HPDE6-E6E7 (cell line): ENCODE results near the gene CCDC15.
A peak's percentile ranks its signal among the peaks of the same experiment; 100 is the strongest.
"Not testable (repeated sequence)": the region's sequence is repeated elsewhere in the genome, so short reads cannot be mapped to it uniquely, and the experiment has no call there.

ENCODE experiments used
- DNase-seq: peaks from one replicate; pipeline ENCODE4 v3.0.0; 2011; ENCODE audit warnings: missing footprints; ENCODE audit errors: extremely low spot score

Gene CCDC15

GRCh38 chr11:124988063-124988462, 34.1 kb downstream of the CCDC15 start:
- no peak for DNase-seq

- DNase-seq = no peak
Observed at GRCh38 chr11:125001079-125001778, 47.2 kb downstream of the CCDC15 start.

GRCh38 chr11:125001849-125002248, 47.8 kb downstream of the CCDC15 start:
- DNase-seq = no peak

- no peak for DNase-seq
Observed at GRCh38 chr11:125005491-125005890, 51.5 kb downstream of the CCDC15 start.

- DNase-seq = no peak
Observed at GRCh38 chr11:125016413-125016812, 62.4 kb downstream of the CCDC15 start.

GRCh38 chr11:125020342-125020741, 66.3 kb downstream of the CCDC15 start:
- no peak for DNase-seq

GRCh38 chr11:125022551-125022950, 68.5 kb downstream of the CCDC15 start:
- DNase-seq = no peak

GRCh38 chr11:125025968-125026367, 72.0 kb downstream of the CCDC15 start:
- no peak for DNase-seq

- DNase-seq = not testable (repeated sequence)
Observed at GRCh38 chr11:125029431-125029830, 75.4 kb downstream of the CCDC15 start.

- DNase-seq = no peak
Observed at GRCh38 chr11:125036933-125037332, 82.9 kb downstream of the CCDC15 start.

GRCh38 chr11:125049164-125049792, 95.3 kb downstream of the CCDC15 start:
- DNase-seq = no peak

- DNase-seq = no peak
Observed at GRCh38 chr11:125052047-125052446, 98.0 kb downstream of the CCDC15 start.

- no peak for DNase-seq
Observed at GRCh38 chr11:125053167-125053566, 99.2 kb downstream of the CCDC15 start.

GRCh38 chr11:125055107-125055715, 101.2 kb downstream of the CCDC15 start:
- no peak for DNase-seq

GRCh38 chr11:125056111-125056510, 102.1 kb downstream of the CCDC15 start:
- not testable (repeated sequence) for DNase-seq

GRCh38 chr11:125056931-125057692, 103.1 kb downstream of the CCDC15 start:
- no peak for DNase-seq

GRCh38 chr11:125057693-125058016, 103.7 kb downstream of the CCDC15 start:
- no peak for DNase-seq

- no peak for DNase-seq
Observed at GRCh38 chr11:125061281-125061680, 107.3 kb downstream of the CCDC15 start.

GRCh38 chr11:125062218-125062930, 108.4 kb downstream of the CCDC15 start:
- no peak for DNase-seq

- peak; percentile 59 for DNase-seq
Observed at GRCh38 chr11:125062931-125063428, 109.0 kb downstream of the CCDC15 start, which contains the start of gene SLC37A2. Gene SLC37A2 (plus strand): TSS chr11:125063305. CDS start chr11:125063368, 63 bp downstream.

- no peak for DNase-seq
Observed at GRCh38 chr11:125063429-125064043, 109.5 kb downstream of the CCDC15 start.
